HG02678 (cell line): Measurements from ENCODE around the gene SLC26A1.
A peak's percentile ranks its signal among the peaks of the same experiment; 100 is the strongest.

Experiments used
- ATAC-seq: cut with Tn5 transposase; IDR thresholded peaks from one replicate; pipeline ENCODE4 v1.9.1; 2021; ENCODE audit warnings: mild to moderate bottlenecking, moderate library complexity; ENCODE audit not compliant: unreplicated experiment

Gene SLC26A1

GRCh38 chr4:1013225-1014073 is 20.2 kb upstream of the SLC26A1 start:
- ATAC-seq = no peak

- no peak for ATAC-seq
Measured at GRCh38 chr4:1012034-1012739, 19.0 kb upstream of the SLC26A1 start.

- no peak for ATAC-seq
Measured at GRCh38 chr4:1011666-1012033, 18.4 kb upstream of the SLC26A1 start.

- ATAC-seq = peak; percentile 42
Measured at GRCh38 chr4:1011022-1011665, 17.9 kb upstream of the SLC26A1 start, which contains the start of gene FGFRL1. FGFRL1 (plus strand) TSS chr4:1011626; CDS start chr4:1012486, 860 bp downstream.

- peak; percentile 1 for ATAC-seq
Measured at GRCh38 chr4:1010395-1011021, 17.3 kb upstream of the SLC26A1 start.

- ATAC-seq = peak; percentile 44
Measured at GRCh38 chr4:1009542-1010394, 16.6 kb upstream of the SLC26A1 start.

- peak; percentile 9 for ATAC-seq
Measured at GRCh38 chr4:1008840-1009541, 15.8 kb upstream of the SLC26A1 start.

GRCh38 chr4:1006856-1007255 is 13.7 kb upstream of the SLC26A1 start:
- no peak for ATAC-seq

- ATAC-seq = no peak
Measured at GRCh38 chr4:1004557-1005485, 11.6 kb upstream of the SLC26A1 start.

GRCh38 chr4:1004071-1004418 is 10.8 kb upstream of the SLC26A1 start:
- ATAC-seq = no peak

- no peak for ATAC-seq
Measured at GRCh38 chr4:1003271-1004070, 10.3 kb upstream of the SLC26A1 start.

- no peak for ATAC-seq
Measured at GRCh38 chr4:1002631-1003251, 9.5 kb upstream of the SLC26A1 start.

- ATAC-seq = no peak
Measured at GRCh38 chr4:1002131-1002630, 9.0 kb upstream of the SLC26A1 start.

GRCh38 chr4:1001561-1002130 is 8.4 kb upstream of the SLC26A1 start:
- no peak for ATAC-seq

- ATAC-seq = no peak
Measured at GRCh38 chr4:1000686-1001260, 7.6 kb upstream of the SLC26A1 start.

- no peak for ATAC-seq
Measured at GRCh38 chr4:999882-1000425, 6.8 kb upstream of the SLC26A1 start.
